ENCODE data around the gene FMN1. TPM values are rescaled to one million over a fixed set of nuclear protein-coding genes. Genes with fewer than 3 reads are reported as not detected.

Gene FMN1
- total RNA-seq, 1 experiment from 2014 or later: 4.5 TPM

GRCh38 chr15:32878342-32878741, 316.2 kb downstream of the FMN1 start:
- no peak for TF ChIP-seq FOXP4 (CRISPR knock-in tag; IDR thresholded peaks at IDR 0.05)
- no peak for TF ChIP-seq ATF1 (CRISPR knock-in tag; IDR thresholded peaks at IDR 0.05)
- no peak for TF ChIP-seq MAX (CRISPR knock-in tag; IDR thresholded peaks at IDR 0.05)
- TF ChIP-seq SP1 (CRISPR knock-in tag; conservative IDR thresholded peaks at IDR 0.05): no peak
- no peak for TF ChIP-seq ZNF219 (CRISPR knock-in tag; IDR thresholded peaks at IDR 0.05; ENCODE audit: borderline replicate concordance)
- no peak for TF ChIP-seq ZNF138 (CRISPR knock-in tag; conservative IDR thresholded peaks at IDR 0.05)
- no peak for TF ChIP-seq TEAD4 (CRISPR knock-in tag; IDR thresholded peaks at IDR 0.05)
- TF ChIP-seq ZNF232 (CRISPR knock-in tag; IDR thresholded peaks at IDR 0.05): no peak
- TF ChIP-seq E2F1 (CRISPR knock-in tag; IDR thresholded peaks at IDR 0.05): no peak
- TF ChIP-seq ERG (CRISPR knock-in tag; IDR thresholded peaks at IDR 0.05): no peak
- TF ChIP-seq JAZF1 (CRISPR knock-in tag; IDR thresholded peaks at IDR 0.05): no peak
- no peak for TF ChIP-seq EMX1 (CRISPR knock-in tag; IDR thresholded peaks at IDR 0.05)
- DNase-seq (ENCODE audit: low spot score): no peak
- Mint-ChIP-seq H3K27ac (no peak overlapping the region), H3K36me3 (no peaks in the 10 kb centered on the region), H3K9me3 (no peaks in the 10 kb centered on the region), H3K4me3 (no peak overlapping the region), H3K4me1 (peaks cover 7% of the 10 kb centered on the region), H3K27me3 (ENCODE audit: low read depth) (no peaks in the 10 kb centered on the region)
- no peak for ATAC-seq
- ChIA-PET CTCF (interaction anchor here (1.0 kb wide), 1 partner anchor 35 kb away, joined by 4 read pairs; no protein-coding TSS in a partner anchor), POLR2A (no interaction called here)

- ChIA-PET POLR2A (no interaction called here), CTCF (no interaction called here)
- no peaks in the 10 kb centered on the region for H3K9me3 Mint-ChIP-seq
- no peak overlapping the region for H3K4me3 Mint-ChIP-seq
- DNase-seq (ENCODE audit: low spot score): no peak
- no peaks in the 10 kb centered on the region for H3K36me3 Mint-ChIP-seq
- no peak for ATAC-seq
- peaks cover 5% of the 10 kb centered on the region for H3K4me1 Mint-ChIP-seq
- no peak overlapping the region for H3K27ac Mint-ChIP-seq
- H3K27me3 Mint-ChIP-seq (ENCODE audit: low read depth): no peaks in the 10 kb centered on the region
- TF ChIP-seq MYBL2 (CRISPR knock-in tag; IDR thresholded peaks at IDR 0.05): no peak
- no peak for TF ChIP-seq IRF2 (CRISPR knock-in tag; IDR thresholded peaks at IDR 0.05; ENCODE audit: borderline replicate concordance, low read depth)
- TF ChIP-seq NFE2L1 (CRISPR knock-in tag; IDR thresholded peaks at IDR 0.05): no peak
- no peak for TF ChIP-seq MLX (CRISPR knock-in tag; IDR thresholded peaks at IDR 0.05)
- no peak for TF ChIP-seq ATF1 (CRISPR knock-in tag; IDR thresholded peaks at IDR 0.05)
- no peak for TF ChIP-seq USF2 (CRISPR knock-in tag; IDR thresholded peaks at IDR 0.05)
- TF ChIP-seq IRF1 (CRISPR knock-in tag; IDR thresholded peaks at IDR 0.05): no peak
- TF ChIP-seq CREM (CRISPR knock-in tag; IDR thresholded peaks at IDR 0.05): no peak
- TF ChIP-seq USF1 (CRISPR knock-in tag; IDR thresholded peaks at IDR 0.05): no peak
- no peak for TF ChIP-seq AR (CRISPR knock-in tag; IDR thresholded peaks at IDR 0.05)
- no peak for TF ChIP-seq PREB (CRISPR knock-in tag; IDR thresholded peaks at IDR 0.05; ENCODE audit: borderline replicate concordance)
- TF ChIP-seq JUN (CRISPR knock-in tag; IDR thresholded peaks at IDR 0.05): no peak
- no peak for TF ChIP-seq TP53 (CRISPR knock-in tag; IDR thresholded peaks at IDR 0.05)
These were observed 317.1 kb downstream of the FMN1 start for GRCh38 chr15:32877252-32878019.
